H1 (cell line): ENCODE data around the gene HNRNPAB. TPM values are rescaled to one million over a fixed set of nuclear protein-coding genes. Genes with fewer than 3 reads are reported as not detected.
A peak's percentile ranks its signal among the peaks of the same experiment; 100 is the strongest.

ENCODE experiments used
- CTCF ChIA-PET: fragments of 300-600 bp; sonication (Branson Sonifier 250); formaldehyde crosslinking; loops from one replicate; lab custom pipeline; 2021; ENCODE audit not compliant: partially characterized antibody; lab: Charles Lee
- POLR2A ChIA-PET: fragments of 300-600 bp; sonication (Branson Sonifier 250); formaldehyde crosslinking; loops from one replicate; lab custom pipeline; 2021; ENCODE audit warnings: inconsistent platforms; ENCODE audit not compliant: partially characterized antibody; lab: Charles Lee
- DNase-seq, 2 experiments: peaks; one replicate each; pipeline versions ENCODE4 v3.0.0 to v3.0.0-alpha.2; 2010 to 2022; ENCODE audit warnings: low spot score in 2 of 2, low read depth in 1 of 2, mixed read lengths in 1 of 2
- FAIRE-seq: peaks from 2 replicates; lab custom pipeline; 2011; peaks lifted over from hg19 to GRCh38; lab: Jason Lieb, UNC
- H2AFZ ChIP-seq: 2 replicates; pipeline ENCODE4 v1.8.1; 2012; ENCODE audit warnings: low read length, inconsistent platforms
- H2AK5ac ChIP-seq: 2 replicates; pipeline ENCODE4 v1.6.1; 2013; ENCODE audit warnings: low read depth, low read length
- H2BK120ac ChIP-seq: replicated peaks from 2 replicates; pipeline ENCODE3; 2013; ENCODE audit warnings: low read depth, low read length, inconsistent platforms
- H2BK12ac ChIP-seq: 2 replicates; pipeline ENCODE4 v1.6.1; 2013; ENCODE audit warnings: low read depth, low read length
- H2BK15ac ChIP-seq: 2 replicates; pipeline ENCODE4 v1.6.1; 2013; ENCODE audit warnings: low read length
- H2BK20ac ChIP-seq: 2 replicates; pipeline ENCODE4 v1.6.1; 2013; ENCODE audit warnings: low read length
- H2BK5ac ChIP-seq: 2 replicates; pipeline ENCODE4 v1.6.1; 2013; ENCODE audit warnings: low read depth, low read length
- H3K14ac ChIP-seq: 2 replicates; pipeline ENCODE4 v1.6.1; 2013; ENCODE audit warnings: inconsistent platforms; ENCODE audit not compliant: insufficient read length
- H3K18ac ChIP-seq: 2 replicates; pipeline ENCODE4 v1.6.1; 2013; ENCODE audit warnings: low read length; ENCODE audit errors: extremely low read depth
- H3K23ac ChIP-seq: 2 replicates; pipeline ENCODE4 v1.6.1; 2013; ENCODE audit warnings: inconsistent platforms; ENCODE audit not compliant: insufficient read length
- H3K23me2 ChIP-seq: 2 replicates; pipeline ENCODE4 v1.6.1; 2013; ENCODE audit warnings: low read depth, low read length
- H3K27ac ChIP-seq: 2 replicates; pipeline ENCODE4 v1.6.1; 2011; ENCODE audit warnings: low read depth, low read length, inconsistent platforms
- H3K27me3 ChIP-seq, 4 experiments: replicated peaks in 1 of 4; 1 replicate in 1 of 4; 2 replicates in 3 of 4; pipeline versions ENCODE4 v1.6.1 to v1.8.1; 2011 to 2013; ENCODE audit warnings: low read length in 3 of 4, mild to moderate bottlenecking in 3 of 4, inconsistent platforms in 2 of 4, mixed read lengths in 2 of 4, moderate library complexity in 1 of 4; ENCODE audit not compliant: control insufficient read depth in 3 of 4, insufficient read depth in 3 of 4; ENCODE audit errors: extremely low read depth in 1 of 4
- H3K36me3 ChIP-seq, 4 experiments: 2 replicates each; pipeline versions ENCODE4 v1.6.1 to v1.8.1; 2011 to 2013; ENCODE audit warnings: mild to moderate bottlenecking in 4 of 4, low read length in 3 of 4, moderate library complexity in 2 of 4, control low read depth in 1 of 4, inconsistent platforms in 1 of 4; ENCODE audit not compliant: insufficient read depth in 4 of 4, control insufficient read depth in 2 of 4
- H3K4ac ChIP-seq: replicated peaks from 2 replicates; pipeline ENCODE3; 2013; ENCODE audit warnings: low read length, low read depth, mixed read lengths, inconsistent platforms; ENCODE audit not compliant: insufficient read length
- H3K4me1 ChIP-seq, 4 experiments: replicated peaks in 1 of 4; 1 replicate in 1 of 4; 2 replicates in 3 of 4; pipeline versions ENCODE4 v1.6.1 to v1.8.1; 2011 to 2013; ENCODE audit warnings: low read length in 3 of 4, inconsistent platforms in 2 of 4, mixed read lengths in 1 of 4; ENCODE audit not compliant: insufficient read depth in 4 of 4, control insufficient read depth in 3 of 4
- H3K4me2 ChIP-seq, 2 experiments: 2 replicates each; pipeline versions ENCODE4 v1.6.1 to v1.8.1; 2011 to 2013; ENCODE audit warnings: low read depth in 2 of 2, low read length in 2 of 2, control low read depth in 1 of 2, inconsistent platforms in 1 of 2, mild to moderate bottlenecking in 1 of 2; ENCODE audit not compliant: insufficient read depth in 1 of 2
- H3K4me3 ChIP-seq, 4 experiments: fragments of 200-600, 300-600 bp in 1 of 4; sonication (generic), shearing (Covaris generic), sonication (Bioruptor Twin) in 1 of 4; 2 replicates each; pipeline versions ENCODE4 v1.5.1 to v1.8.1; 2011 to 2016; ENCODE audit warnings: low read length in 4 of 4, low read depth in 3 of 4, control low read depth in 2 of 4, inconsistent platforms in 2 of 4, mild to moderate bottlenecking in 2 of 4, mixed read lengths in 1 of 4, moderate library complexity in 1 of 4; ENCODE audit not compliant: insufficient read depth in 2 of 4; ENCODE audit errors: extremely low read depth in 1 of 4
- H3K56ac ChIP-seq: replicated peaks from 2 replicates; pipeline ENCODE3; 2013; ENCODE audit warnings: low read depth, mild to moderate bottlenecking, mixed read lengths, low read length, inconsistent platforms; ENCODE audit not compliant: insufficient read length
- H3K79me1 ChIP-seq: 2 replicates; pipeline ENCODE4 v1.6.1; 2013; ENCODE audit warnings: low read depth, low read length, control low read depth
- H3K79me2 ChIP-seq, 2 experiments: 2 replicates each; pipeline versions ENCODE4 v1.6.1 to v1.8.1; 2012 to 2013; ENCODE audit warnings: low read length in 2 of 2, mild to moderate bottlenecking in 2 of 2, inconsistent platforms in 1 of 2; ENCODE audit not compliant: insufficient read depth in 2 of 2, control insufficient read depth in 1 of 2
- H3K9ac ChIP-seq, 4 experiments: replicated peaks in 1 of 4; 1 replicate in 1 of 4; 2 replicates in 3 of 4; pipeline versions ENCODE4 v1.6.1 to v1.8.1; 2011 to 2013; ENCODE audit warnings: low read depth in 3 of 4, low read length in 3 of 4, control low read depth in 2 of 4, mild to moderate bottlenecking in 2 of 4, moderate library complexity in 2 of 4, inconsistent platforms in 1 of 4; ENCODE audit errors: extremely low read depth in 1 of 4
- H3K9me3 ChIP-seq, 2 experiments: 2 replicates each; pipeline versions ENCODE4 v1.6.1 to v1.8.1; 2012 to 2013; ENCODE audit warnings: mild to moderate bottlenecking in 2 of 2, moderate library complexity in 2 of 2, control low read depth in 1 of 2, inconsistent platforms in 1 of 2, low read depth in 1 of 2, low read length in 1 of 2, mixed read lengths in 1 of 2; ENCODE audit not compliant: insufficient read depth in 2 of 2
- H4K20me1 ChIP-seq, 2 experiments: replicated peaks in 1 of 2; 2 replicates each; pipeline versions ENCODE3 to v1.8.1; 2011 to 2013; ENCODE audit warnings: inconsistent platforms in 2 of 2, low read length in 2 of 2, mild to moderate bottlenecking in 1 of 2; ENCODE audit not compliant: insufficient read depth in 2 of 2, control insufficient read depth in 1 of 2
- H4K5ac ChIP-seq: 2 replicates; pipeline ENCODE4 v1.6.1; 2013; ENCODE audit warnings: low read length, low read depth, mixed read lengths, inconsistent platforms; ENCODE audit not compliant: insufficient read length
- H4K8ac ChIP-seq: 2 replicates; pipeline ENCODE4 v1.8.0; 2013; ENCODE audit warnings: mild to moderate bottlenecking, moderate library complexity, low read length, inconsistent platforms; ENCODE audit not compliant: insufficient read depth; ENCODE audit errors: extremely low read depth
- H4K91ac ChIP-seq: replicated peaks from 2 replicates; pipeline ENCODE3; 2013; ENCODE audit warnings: low read length, mixed read lengths, inconsistent platforms; ENCODE audit not compliant: insufficient read length
- FOSL1 ChIP-seq: IDR thresholded peaks from 2 replicates; pipeline ENCODE4 v1.6.1; 2011; ENCODE audit warnings: mild to moderate bottlenecking, low read depth, low read length, moderate library complexity; ENCODE audit not compliant: insufficient read depth
- HDAC6 ChIP-seq: IDR thresholded peaks from one replicate; pipeline ENCODE4 v1.7.1; 2012; ENCODE audit warnings: low read depth, mild to moderate bottlenecking, inconsistent platforms, low read length, moderate library complexity
- MAFK ChIP-seq: IDR thresholded peaks from 2 replicates; pipeline ENCODE4 v1.6.1; 2012; ENCODE audit warnings: low read depth, mild to moderate bottlenecking, improper control_type of control experiment, low read length
- NRF1 ChIP-seq: IDR thresholded peaks from 2 replicates; pipeline ENCODE4 v1.6.1; 2011; ENCODE audit warnings: mild to moderate bottlenecking, low read depth, low read length, improper control_type of control experiment
- POLR2AphosphoS5 ChIP-seq: IDR thresholded peaks from 2 replicates; pipeline ENCODE4 v1.6.1; 2011; ENCODE audit warnings: low read depth, low read length
- RFX5 ChIP-seq: IDR thresholded peaks from 2 replicates; pipeline ENCODE4 v1.6.1; 2011; ENCODE audit warnings: low read depth, low read length, improper control_type of control experiment, borderline replicate concordance
- TAF1 ChIP-seq: IDR thresholded peaks from 2 replicates; pipeline ENCODE4 v1.6.1; 2011; ENCODE audit warnings: mild to moderate bottlenecking, low read depth, low read length
- YY1 ChIP-seq: IDR thresholded peaks from 2 replicates; pipeline ENCODE4 v1.6.1; 2011; ENCODE audit warnings: low read depth, mild to moderate bottlenecking, low read length
- WGBS, 2 experiments: shearing (Covaris generic) in 1 of 2; methylation state at CpG; one replicate each; pipeline versions ENCODE4 v1.1.6 to v1.1.7; 2013 to 2015; ENCODE audit warnings: low lambda C conversion rate in 2 of 2, mixed read lengths in 2 of 2, inconsistent platforms in 1 of 2, low coverage in 1 of 2, missing lambda C conversion rate in 1 of 2; ENCODE audit not compliant: insufficient replicate concordance in 2 of 2, insufficient coverage in 1 of 2, insufficient read length in 1 of 2; ENCODE audit errors: extremely low coverage in 1 of 2, missing lambda C conversion rate in 1 of 2; 5-methylcytosine and 5-hydroxymethylcytosine counted together
- polyA plus RNA-seq, 7 experiments: library from polyadenylated mRNA; depleted of rRNA in 3 of 7; stranded (reverse) in 5 of 7; unstranded in 2 of 7; fragments of >200 nt in 5 of 7; fragments of 200-250 nt in 2 of 7; gene quantifications; 1 replicate in 5 of 7; 2 replicates in 1 of 7; 4 replicates in 1 of 7; pipeline versions ENCODE4 v1.2.1 to v1.2.3, GENCODE V29; 2011 to 2013; ENCODE audit warnings: missing spikeins in 2 of 7, mixed read lengths in 2 of 7
- total RNA-seq: library from RNA; stranded (reverse); fragmentation: NEBNext Ultra II Directional; extraction: Animal tissue kit (Norgen Biotek cat#: 25700); gene quantifications from 2 replicates; pipeline ENCODE4 v1.2.1, GENCODE V29; 2021

The HNRNPAB gene
- total and polyA plus RNA-seq, 2 of the 8 experiments (the other 6 are each of a cell fraction or from before 2014, with no cell fraction given): 373 to 563 TPM

DNA sequence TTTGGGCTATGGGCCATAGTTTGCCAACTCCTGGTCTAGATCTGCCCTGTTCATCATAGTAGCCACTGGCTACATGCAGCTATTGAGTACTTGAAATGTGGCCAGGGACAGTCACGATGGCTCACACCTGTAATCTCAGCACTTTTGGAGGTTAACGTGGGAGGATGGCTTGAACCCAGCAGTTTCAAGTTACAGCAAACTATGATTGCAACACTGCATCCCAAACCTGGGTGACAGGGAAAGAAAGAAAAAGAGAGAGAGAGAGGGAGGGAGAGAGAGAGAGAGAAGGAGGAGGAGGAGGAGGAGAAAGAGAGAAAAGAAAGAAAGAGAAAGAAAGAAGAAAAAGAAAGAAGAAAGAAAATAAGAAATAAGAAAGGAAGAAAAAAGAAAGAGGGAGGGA lies 12.1 kb upstream of the HNRNPAB start:
- Histone ChIP-seq H3K9ac (no peak overlapping the region), H3K27ac (no peak overlapping the region), H3K23me2 (no peaks in the 10 kb centered on the region), H3K27me3 (no peaks in the 10 kb centered on the region; a peak in 1 of 7 replicates), H2BK5ac (no peak overlapping the region), H2BK20ac (no peak overlapping the region), H3K4me2 (no peak overlapping the region), H3K9me3 (peaks cover 0 to 8% of the 10 kb centered on the region in 2 experiments; a peak in 2 of 4 replicates), H3K79me2 (no peaks in the 10 kb centered on the region), H3K23ac (no peak overlapping the region), H3K79me1 (no peaks in the 10 kb centered on the region), H3K14ac (no peak overlapping the region), H3K56ac (no peak overlapping the region), H3K18ac (no peak overlapping the region), H4K5ac (no peak overlapping the region), H3K36me3 (no peaks in the 10 kb centered on the region), H2BK12ac (no peak overlapping the region), H3K4ac (no peak overlapping the region), H3K4me3 (no peak overlapping the region), H3K4me1 (peaks cover 0 to 10% (median 3%) of the 10 kb centered on the region in 4 experiments; a peak in 3 of 7 replicates), H2BK120ac (no peak overlapping the region), H2AK5ac (no peak overlapping the region), H2AFZ (no peak overlapping the region), H2BK15ac (peak overlapping the region; percentile 31; the same call in 1 of the 2 replicates), H4K91ac (no peak overlapping the region), H4K20me1 (no peaks in the 10 kb centered on the region), H4K8ac (no peak overlapping the region)
- CTCF ChIA-PET: interaction anchor here (0.5 to 1.6 kb wide), 3 partner anchors 8 to 10 kb away, joined by 3 read pairs; no protein-coding TSS in a partner anchor
- DNase-seq (no peak), FAIRE-seq (no peak)
- POLR2A ChIA-PET: interaction anchor here (31.3 to 38.5 kb wide), 2 partner anchors 8 to 11 kb away, joined by 985 read pairs; partner anchors contain the start of genes GMCL2 and HNRNPAB
- 90% methylated on average over 2 of the region's 2 CpGs; no CpG with 5 or more reads in 1 of the 2 experiments for WGBS, 2 experiments
- TF ChIP-seq YY1 (no peak), MAFK (no peak), HDAC6 (no peak), RFX5 (no peak), TAF1 (no peak), POLR2AphosphoS5 (no peak), FOSL1 (no peak), NRF1 (no peak)
